ENCODE measurements around the gene MTX1.

The MTX1 gene

DNA sequence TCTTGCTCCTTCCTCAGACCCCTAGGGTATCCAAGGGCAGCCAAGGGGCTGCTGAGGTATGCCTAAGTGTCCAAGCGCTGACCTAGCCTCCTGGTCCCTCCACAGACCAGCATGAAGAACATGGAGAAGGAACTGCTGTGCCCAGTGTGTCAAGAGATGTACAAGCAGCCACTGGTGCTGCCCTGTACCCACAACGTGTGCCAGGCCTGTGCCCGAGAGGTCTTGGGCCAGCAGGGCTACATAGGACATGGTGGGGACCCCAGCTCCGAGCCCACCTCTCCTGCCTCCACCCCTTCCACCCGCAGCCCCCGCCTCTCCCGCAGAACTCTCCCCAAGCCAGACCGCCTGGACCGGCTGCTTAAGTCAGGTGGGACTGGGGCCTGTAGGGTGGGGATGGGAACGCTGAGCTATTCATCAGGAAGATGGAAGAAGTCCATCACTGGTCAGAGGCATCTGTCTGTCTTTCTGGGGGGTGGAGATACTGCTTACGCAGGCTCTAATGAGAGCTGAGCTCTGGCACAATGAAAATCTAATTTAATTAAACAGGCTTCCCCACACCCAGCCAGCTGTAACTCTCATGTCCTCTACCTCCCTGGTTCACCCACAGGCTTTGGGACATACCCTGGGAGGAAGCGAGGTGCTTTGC, 33.1 kb upstream of the MTX1 start:
- peaks cover 6% of the 10 kb centered on the region for H3K4me1 ChIP-seq (ENCODE audit: control insufficient read depth, insufficient read depth, low read length, unreplicated experiment)
- no peak overlapping the region for H2AFZ ChIP-seq (ENCODE audit: low read length, unreplicated experiment)
- H3K27ac ChIP-seq (ENCODE audit: low read depth, low read length): no peak overlapping the region
- no peaks in the 10 kb centered on the region for H3K27me3 ChIP-seq (ENCODE audit: insufficient read depth, low read length)
- peak overlapping the region; percentile 83 for H3K4me3 ChIP-seq (ENCODE audit: low read depth, low read length)
- H3K36me3 ChIP-seq (ENCODE audit: insufficient read depth, low read length): no peaks in the 10 kb centered on the region; the same call in 1 of the 2 replicates
- H3K79me2 ChIP-seq (ENCODE audit: control insufficient read depth, insufficient read depth, low read length, unreplicated experiment): peaks cover 23% of the 10 kb centered on the region

DNA sequence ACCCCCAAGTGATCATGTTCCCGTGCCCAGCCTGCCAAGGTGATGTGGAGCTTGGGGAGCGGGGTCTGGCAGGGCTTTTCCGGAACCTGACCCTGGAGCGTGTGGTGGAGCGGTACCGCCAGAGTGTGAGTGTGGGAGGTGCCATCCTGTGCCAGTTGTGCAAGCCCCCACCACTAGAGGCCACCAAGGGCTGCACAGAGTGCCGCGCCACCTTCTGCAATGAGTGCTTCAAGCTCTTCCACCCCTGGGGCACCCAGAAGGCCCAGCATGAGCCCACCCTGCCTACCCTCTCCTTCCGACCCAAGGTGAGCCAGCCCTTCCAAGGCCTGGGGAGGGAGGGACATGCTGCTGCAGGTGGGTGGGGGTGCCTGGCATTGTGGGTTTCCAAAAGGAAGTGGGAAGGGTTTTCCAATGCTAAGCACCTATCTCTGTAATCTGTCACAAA, 32.5 kb upstream of the MTX1 start:
- peaks cover 23% of the 10 kb centered on the region for H3K79me2 ChIP-seq (ENCODE audit: control insufficient read depth, insufficient read depth, low read length, unreplicated experiment)

DNA sequence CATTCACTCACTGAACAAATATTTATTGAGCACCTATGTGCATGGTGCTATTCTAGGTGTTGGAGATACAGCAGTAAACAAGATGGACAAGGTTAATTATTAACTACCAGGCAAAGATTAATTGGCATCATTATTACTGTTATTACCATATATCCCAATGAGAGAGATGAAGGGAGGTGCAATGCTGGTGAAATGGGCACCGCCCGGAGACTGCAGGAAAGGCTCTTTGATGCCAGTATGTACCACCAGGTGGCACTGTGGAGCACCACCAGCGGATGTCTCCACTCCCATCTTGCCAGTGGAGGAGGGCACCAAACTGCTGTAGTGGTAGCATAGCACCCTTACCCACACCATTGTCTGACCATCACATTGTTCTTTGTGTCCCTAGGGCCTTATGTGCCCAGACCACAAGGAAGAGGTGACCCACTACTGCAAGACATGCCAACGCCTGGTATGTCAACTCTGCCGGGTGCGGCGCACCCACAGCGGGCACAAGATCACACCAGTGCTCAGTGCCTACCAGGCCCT, 31.9 kb upstream of the MTX1 start:
- peaks cover 18% of the 10 kb centered on the region for H3K79me2 ChIP-seq (ENCODE audit: control insufficient read depth, insufficient read depth, low read length, unreplicated experiment)
- no peak overlapping the region for H3K27ac ChIP-seq (ENCODE audit: low read depth, low read length)
- H3K4me3 ChIP-seq (ENCODE audit: low read depth, low read length): no peak overlapping the region
- no peaks in the 10 kb centered on the region for H3K27me3 ChIP-seq (ENCODE audit: insufficient read depth, low read length)
- no peaks in the 10 kb centered on the region; the same call in 1 of the 2 replicates for H3K36me3 ChIP-seq (ENCODE audit: insufficient read depth, low read length)
- peaks cover 6% of the 10 kb centered on the region for H3K4me1 ChIP-seq (ENCODE audit: control insufficient read depth, insufficient read depth, low read length, unreplicated experiment)
- H2AFZ ChIP-seq (ENCODE audit: low read length, unreplicated experiment): no peak overlapping the region

More for the DNA sequence above, 32.5 kb upstream of the MTX1 start:
- no peaks in the 10 kb centered on the region for H3K27me3 ChIP-seq (ENCODE audit: insufficient read depth, low read length)
- no peak overlapping the region for H2AFZ ChIP-seq (ENCODE audit: low read length, unreplicated experiment)
- H3K27ac ChIP-seq (ENCODE audit: low read depth, low read length): no peak overlapping the region
- no peaks in the 10 kb centered on the region; the same call in 1 of the 2 replicates for H3K36me3 ChIP-seq (ENCODE audit: insufficient read depth, low read length)
- no peak overlapping the region for H3K4me3 ChIP-seq (ENCODE audit: low read depth, low read length)
- H3K4me1 ChIP-seq (ENCODE audit: control insufficient read depth, insufficient read depth, low read length, unreplicated experiment): peaks cover 6% of the 10 kb centered on the region

DNA sequence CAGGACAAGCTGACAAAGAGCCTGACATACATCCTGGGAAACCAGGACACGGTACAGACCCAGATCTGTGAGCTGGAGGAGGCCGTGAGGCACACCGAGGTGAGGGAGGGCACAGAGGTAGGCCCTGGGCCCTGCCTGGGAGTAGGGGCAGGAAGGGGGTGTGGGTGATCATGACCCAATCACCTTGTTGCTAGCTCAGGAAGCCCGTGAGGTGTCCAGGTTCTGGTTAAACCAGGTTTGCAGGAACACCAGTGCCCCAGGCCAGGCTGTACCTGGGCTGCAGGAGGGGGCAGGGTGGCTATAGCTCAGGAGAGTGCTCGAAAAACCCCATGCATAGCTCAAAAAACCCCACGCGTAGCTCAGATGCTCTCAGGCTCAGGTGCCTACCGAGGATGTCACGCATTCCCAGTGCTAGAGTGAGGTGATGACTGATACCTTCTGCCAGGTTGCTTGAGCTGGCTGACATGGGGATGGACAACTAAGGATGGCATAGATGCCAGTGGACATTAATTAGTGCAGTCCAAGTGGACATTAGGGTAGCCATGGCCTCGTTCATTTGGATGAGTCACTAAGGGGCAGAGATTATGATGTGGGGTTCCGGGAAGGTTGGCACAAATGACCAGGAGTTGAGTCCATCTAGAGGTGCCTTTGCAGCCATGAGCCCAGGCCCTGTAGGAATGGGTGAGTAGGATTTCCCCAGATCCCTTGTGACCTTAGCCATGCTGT, 31.1 kb upstream of the MTX1 start:
- H2AFZ ChIP-seq (ENCODE audit: low read length, unreplicated experiment): no peak overlapping the region
- no peaks in the 10 kb centered on the region for H3K27me3 ChIP-seq (ENCODE audit: insufficient read depth, low read length)
- no peaks in the 10 kb centered on the region; the same call in 1 of the 2 replicates for H3K36me3 ChIP-seq (ENCODE audit: insufficient read depth, low read length)
- no peak overlapping the region for H3K4me3 ChIP-seq (ENCODE audit: low read depth, low read length)
- H3K27ac ChIP-seq (ENCODE audit: low read depth, low read length): no peak overlapping the region
- H3K4me1 ChIP-seq (ENCODE audit: control insufficient read depth, insufficient read depth, low read length, unreplicated experiment): peaks cover under 1% of the 10 kb centered on the region
- peaks cover 11% of the 10 kb centered on the region for H3K79me2 ChIP-seq (ENCODE audit: control insufficient read depth, insufficient read depth, low read length, unreplicated experiment)

DNA sequence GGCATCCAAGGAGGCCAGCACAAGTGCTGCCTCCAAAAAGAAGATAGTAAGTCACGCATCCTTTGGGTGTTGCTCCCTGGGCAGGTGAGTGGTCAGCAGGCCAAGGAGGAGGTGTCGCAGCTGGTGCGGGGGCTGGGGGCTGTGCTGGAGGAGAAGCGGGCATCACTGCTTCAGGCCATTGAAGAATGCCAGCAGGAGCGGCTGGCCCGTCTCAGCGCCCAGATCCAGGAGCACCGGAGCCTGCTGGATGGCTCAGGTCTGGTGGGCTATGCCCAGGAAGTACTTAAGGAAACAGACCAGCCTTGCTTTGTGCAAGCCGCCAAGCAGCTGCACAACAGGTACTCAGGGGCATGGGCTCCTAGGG, 30.6 kb upstream of the MTX1 start:
- no peak overlapping the region for H3K27ac ChIP-seq (ENCODE audit: low read depth, low read length)
- H3K4me1 ChIP-seq (ENCODE audit: control insufficient read depth, insufficient read depth, low read length, unreplicated experiment): no peaks in the 10 kb centered on the region

DNA sequence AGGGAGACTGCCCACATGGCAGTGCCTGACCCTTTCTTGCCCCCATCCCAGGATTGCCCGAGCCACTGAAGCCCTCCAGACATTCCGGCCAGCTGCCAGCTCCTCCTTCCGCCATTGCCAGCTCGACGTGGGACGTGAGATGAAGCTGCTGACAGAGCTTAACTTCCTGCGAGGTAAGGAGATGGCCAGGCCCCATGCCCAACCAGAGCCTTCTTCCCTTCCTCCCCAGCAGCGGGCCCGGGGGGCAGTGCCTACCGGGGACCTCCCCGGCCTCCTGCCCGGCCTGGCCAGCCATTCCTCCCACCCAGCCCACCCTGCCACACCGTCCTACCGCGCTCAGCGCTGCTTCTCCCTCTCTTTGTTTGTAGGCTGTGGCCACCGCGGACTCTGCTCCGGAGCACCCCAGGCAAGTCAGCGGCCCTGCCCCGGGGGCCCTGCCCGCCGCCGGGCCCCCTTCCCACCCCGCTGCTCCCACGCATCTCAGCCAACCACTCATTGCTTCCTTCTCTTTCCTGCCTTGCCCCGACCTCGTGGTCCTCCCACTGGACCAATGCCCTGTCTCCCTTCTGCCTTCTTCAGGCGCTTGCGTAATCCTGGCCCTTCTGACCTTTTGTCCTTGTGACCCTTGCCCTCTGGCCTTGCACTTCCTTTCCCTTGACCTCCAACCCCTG, 29.9 kb upstream of the MTX1 start:
- H3K4me1 ChIP-seq (ENCODE audit: control insufficient read depth, insufficient read depth, low read length, unreplicated experiment): no peaks in the 10 kb centered on the region
- no peak overlapping the region for H3K4me3 ChIP-seq (ENCODE audit: low read depth, low read length)
- no peak overlapping the region for H2AFZ ChIP-seq (ENCODE audit: low read length, unreplicated experiment)
- no peaks in the 10 kb centered on the region for H3K27me3 ChIP-seq (ENCODE audit: insufficient read depth, low read length)
- peaks cover 6% of the 10 kb centered on the region for H3K79me2 ChIP-seq (ENCODE audit: control insufficient read depth, insufficient read depth, low read length, unreplicated experiment)
- H3K27ac ChIP-seq (ENCODE audit: low read depth, low read length): no peak overlapping the region
- H3K36me3 ChIP-seq (ENCODE audit: insufficient read depth, low read length): no peaks in the 10 kb centered on the region; the same call in 1 of the 2 replicates

More for the DNA sequence above, 30.6 kb upstream of the MTX1 start:
- H3K27me3 ChIP-seq (ENCODE audit: insufficient read depth, low read length): no peaks in the 10 kb centered on the region
- H3K36me3 ChIP-seq (ENCODE audit: insufficient read depth, low read length): no peaks in the 10 kb centered on the region; the same call in 1 of the 2 replicates
- H3K79me2 ChIP-seq (ENCODE audit: control insufficient read depth, insufficient read depth, low read length, unreplicated experiment): peaks cover 6% of the 10 kb centered on the region
- H3K4me3 ChIP-seq (ENCODE audit: low read depth, low read length): no peak overlapping the region
- H2AFZ ChIP-seq (ENCODE audit: low read length, unreplicated experiment): no peak overlapping the region

DNA sequence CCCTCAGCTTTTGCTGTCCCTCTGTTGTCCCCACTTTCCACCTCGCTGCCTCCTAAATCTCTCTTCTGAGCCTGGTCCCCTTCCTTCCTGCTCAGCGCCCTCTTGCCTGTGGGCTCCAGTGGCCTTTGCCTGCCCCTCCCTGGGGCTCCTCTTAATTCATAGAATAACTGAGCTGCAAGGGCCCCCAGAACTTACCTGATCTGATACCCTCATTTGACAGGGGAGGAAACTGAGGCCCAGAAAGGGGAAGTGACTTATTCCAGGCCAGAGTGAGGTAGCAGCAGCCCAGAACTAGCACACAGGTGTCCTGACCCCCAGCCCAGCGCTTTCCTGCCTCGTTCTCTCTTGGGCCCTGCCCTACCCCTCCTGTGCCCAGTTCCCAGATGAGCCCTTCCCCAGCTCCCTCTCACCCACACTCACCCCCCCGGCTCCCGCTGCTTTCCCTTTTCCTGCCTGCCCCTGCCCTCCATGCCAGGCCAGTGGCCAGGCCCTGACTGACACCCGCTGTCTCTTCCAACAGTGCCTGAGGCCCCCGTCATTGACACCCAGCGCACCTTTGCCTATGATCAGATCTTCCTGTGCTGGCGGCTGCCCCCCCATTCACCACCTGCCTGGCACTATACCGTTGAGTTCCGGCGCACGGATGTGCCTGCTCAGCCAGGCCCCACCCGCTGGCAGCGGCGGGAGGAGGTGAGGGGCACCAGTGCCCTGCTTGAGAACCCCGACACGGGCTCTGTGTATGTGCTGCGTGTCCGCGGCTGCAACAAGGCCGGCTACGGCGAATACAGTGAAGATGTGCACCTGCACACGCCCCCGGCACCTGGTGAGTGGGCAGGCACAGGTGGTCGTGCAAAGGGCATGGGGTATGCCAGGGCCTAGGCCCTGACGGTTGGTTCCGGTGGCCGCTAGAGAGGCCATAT, 29.1 kb upstream of the MTX1 start:
- Histone ChIP-seq H2AFZ (ENCODE audit: low read length, unreplicated experiment) (no peak overlapping the region), H3K4me3 (ENCODE audit: low read depth, low read length) (no peak overlapping the region), H3K79me2 (ENCODE audit: control insufficient read depth, insufficient read depth, low read length, unreplicated experiment) (peaks cover under 1% of the 10 kb centered on the region), H3K27me3 (ENCODE audit: insufficient read depth, low read length) (no peaks in the 10 kb centered on the region), H3K36me3 (ENCODE audit: insufficient read depth, low read length) (no peaks in the 10 kb centered on the region; the same call in 1 of the 2 replicates), H3K4me1 (ENCODE audit: control insufficient read depth, insufficient read depth, low read length, unreplicated experiment) (no peaks in the 10 kb centered on the region), H3K27ac (ENCODE audit: low read depth, low read length) (no peak overlapping the region)

DNA sequence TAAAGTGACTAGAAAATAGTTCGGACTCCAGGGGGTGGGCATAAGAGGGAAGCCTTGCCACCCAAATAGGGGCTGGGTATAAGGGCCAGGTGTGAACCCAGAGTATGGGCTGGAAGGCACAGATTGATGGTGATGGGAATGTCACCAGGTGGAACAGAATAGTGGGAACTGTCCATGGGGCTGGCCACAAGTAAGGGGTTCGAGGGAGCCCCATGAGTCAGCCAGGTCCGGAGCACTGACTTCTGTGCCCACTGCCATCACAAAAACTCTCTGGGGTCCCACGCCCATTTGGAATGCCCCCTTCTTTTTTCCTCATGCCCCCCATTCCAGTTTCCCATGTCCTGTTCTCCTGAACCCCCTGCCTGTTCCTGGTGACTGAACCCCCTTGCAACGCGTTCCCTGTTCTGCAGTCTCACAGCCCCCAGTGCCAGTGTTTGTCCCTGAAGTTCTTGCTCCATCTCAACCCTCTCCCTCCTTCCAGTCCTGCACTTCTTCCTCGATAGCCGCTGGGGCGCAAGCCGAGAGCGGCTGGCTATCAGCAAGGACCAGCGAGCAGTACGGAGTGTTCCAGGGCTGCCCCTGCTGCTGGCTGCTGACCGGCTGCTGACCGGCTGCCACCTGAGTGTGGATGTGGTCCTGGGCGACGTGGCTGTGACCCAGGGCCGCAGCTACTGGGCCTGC, 27.0 kb upstream of the MTX1 start:
- H3K36me3 ChIP-seq (ENCODE audit: insufficient read depth, low read length): no peaks in the 10 kb centered on the region; the same call in 1 of the 2 replicates
- no peaks in the 10 kb centered on the region for H3K4me1 ChIP-seq (ENCODE audit: control insufficient read depth, insufficient read depth, low read length, unreplicated experiment)
- no peaks in the 10 kb centered on the region for H3K79me2 ChIP-seq (ENCODE audit: control insufficient read depth, insufficient read depth, low read length, unreplicated experiment)
- H3K27ac ChIP-seq (ENCODE audit: low read depth, low read length): no peak overlapping the region
- no peaks in the 10 kb centered on the region for H3K27me3 ChIP-seq (ENCODE audit: insufficient read depth, low read length)
- H2AFZ ChIP-seq (ENCODE audit: low read length, unreplicated experiment): no peak overlapping the region
- H3K4me3 ChIP-seq (ENCODE audit: low read depth, low read length): no peak overlapping the region

DNA sequence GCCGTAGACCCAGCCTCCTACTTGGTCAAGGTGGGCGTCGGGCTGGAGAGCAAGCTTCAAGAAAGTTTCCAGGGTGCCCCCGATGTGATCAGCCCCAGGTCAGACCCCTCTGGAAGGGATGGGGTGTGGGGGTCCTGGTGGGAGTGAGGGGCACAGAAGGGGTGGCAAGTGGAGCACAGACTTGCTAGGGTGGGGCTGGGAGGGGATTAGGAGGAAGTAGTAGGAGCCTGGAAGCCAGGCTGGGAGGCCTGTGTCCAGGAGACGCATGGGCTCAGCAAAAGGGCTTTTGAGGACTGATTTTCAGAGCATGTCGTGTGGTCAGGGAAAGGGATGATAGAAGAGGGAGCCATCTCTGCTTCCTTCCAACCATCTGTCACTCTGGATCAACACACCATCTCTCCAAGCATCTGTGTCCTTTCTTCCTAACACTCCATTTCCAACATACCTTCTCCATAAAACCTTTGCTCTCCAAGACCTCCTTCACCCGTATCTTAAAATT, 26.4 kb upstream of the MTX1 start:
- Histone ChIP-seq H2AFZ (ENCODE audit: low read length, unreplicated experiment) (no peak overlapping the region), H3K36me3 (ENCODE audit: insufficient read depth, low read length) (no peaks in the 10 kb centered on the region; the same call in 1 of the 2 replicates), H3K27ac (ENCODE audit: low read depth, low read length) (no peak overlapping the region), H3K27me3 (ENCODE audit: insufficient read depth, low read length) (no peaks in the 10 kb centered on the region), H3K4me3 (ENCODE audit: low read depth, low read length) (no peak overlapping the region), H3K79me2 (ENCODE audit: control insufficient read depth, insufficient read depth, low read length, unreplicated experiment) (no peaks in the 10 kb centered on the region), H3K4me1 (ENCODE audit: control insufficient read depth, insufficient read depth, low read length, unreplicated experiment) (no peaks in the 10 kb centered on the region)

All from ACC112 (cell line).